GM23338 (cell line): ENCODE results near the gene TCF12. TPM values are rescaled to one million over a fixed set of nuclear protein-coding genes. Genes with fewer than 3 reads are reported as not detected.

Source experiments
- CREB1 ChIP-seq: fragments of 250-450 bp; sonication (Bioruptor Pico); IDR thresholded peaks from 2 replicates; pipeline ENCODE4 v1.5.0; 2020; ENCODE audit warnings: low read depth, mild to moderate bottlenecking, moderate library complexity
- JUNB ChIP-seq: IDR thresholded peaks from one replicate; pipeline ENCODE4 v1.6.1; 2016; ENCODE audit warnings: antibody characterized with exemption; ENCODE audit not compliant: unreplicated experiment
- NANOG ChIP-seq: IDR thresholded peaks from 2 replicates; pipeline ENCODE4 v1.6.1; 2016; ENCODE audit warnings: antibody characterized with exemption, borderline replicate concordance
- polyA plus RNA-seq: library from polyadenylated mRNA; unstranded; fragments of >200 nt; fragmentation: Nextera tagmentation; extraction: Ambion mirVana; gene quantifications from 2 replicates; pipeline ENCODE4 v1.2.1, GENCODE V29; 2016
- small RNA-seq: library from RNA; depleted of rRNA; stranded (forward); fragments of <200 nt; gene quantifications from one replicate; pipeline ENCODE3, GENCODE V24; 2014; ENCODE audit warnings: low replicate concordance
- total RNA-seq: library from RNA; depleted of rRNA; stranded (reverse); fragments of >200 nt; shearing (Covaris generic); gene quantifications from 2 replicates; pipeline ENCODE4 v1.2.3, GENCODE V29; 2014; rRNA removed
- TF ChIP-seq, protein P1 (sequence below): fragments of 250-450 bp; sonication (Bioruptor Pico); IDR thresholded peaks from 2 replicates; pipeline ENCODE4 v1.5.0; 2020; ENCODE audit warnings: mild to moderate bottlenecking, moderate library complexity

Gene TCF12
- total and polyA plus RNA-seq, 2 experiments from 2014 or later: 27.6 to 104 TPM

DNA sequence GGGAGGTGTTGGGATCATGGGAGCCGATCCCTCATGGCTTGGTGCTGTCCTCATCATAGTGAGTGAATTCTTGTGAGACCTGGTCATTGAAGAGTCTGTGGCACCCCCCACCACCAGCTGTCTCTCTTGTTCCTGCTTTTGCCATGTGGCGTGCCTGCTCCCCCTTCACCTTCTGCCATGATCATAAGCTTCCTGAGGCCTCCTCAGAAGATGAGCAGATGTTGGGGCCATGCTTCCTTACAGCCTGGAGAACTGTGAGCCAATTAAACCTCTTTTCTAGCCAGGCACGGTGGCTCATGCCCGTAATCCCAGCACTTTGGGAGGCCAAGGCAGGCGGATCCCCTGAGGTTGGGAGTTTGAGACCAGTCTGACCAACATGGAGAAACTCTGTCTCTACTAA is 420.9 kb downstream of the TCF12 start (continued):
- TF ChIP-seq, protein P1, sequence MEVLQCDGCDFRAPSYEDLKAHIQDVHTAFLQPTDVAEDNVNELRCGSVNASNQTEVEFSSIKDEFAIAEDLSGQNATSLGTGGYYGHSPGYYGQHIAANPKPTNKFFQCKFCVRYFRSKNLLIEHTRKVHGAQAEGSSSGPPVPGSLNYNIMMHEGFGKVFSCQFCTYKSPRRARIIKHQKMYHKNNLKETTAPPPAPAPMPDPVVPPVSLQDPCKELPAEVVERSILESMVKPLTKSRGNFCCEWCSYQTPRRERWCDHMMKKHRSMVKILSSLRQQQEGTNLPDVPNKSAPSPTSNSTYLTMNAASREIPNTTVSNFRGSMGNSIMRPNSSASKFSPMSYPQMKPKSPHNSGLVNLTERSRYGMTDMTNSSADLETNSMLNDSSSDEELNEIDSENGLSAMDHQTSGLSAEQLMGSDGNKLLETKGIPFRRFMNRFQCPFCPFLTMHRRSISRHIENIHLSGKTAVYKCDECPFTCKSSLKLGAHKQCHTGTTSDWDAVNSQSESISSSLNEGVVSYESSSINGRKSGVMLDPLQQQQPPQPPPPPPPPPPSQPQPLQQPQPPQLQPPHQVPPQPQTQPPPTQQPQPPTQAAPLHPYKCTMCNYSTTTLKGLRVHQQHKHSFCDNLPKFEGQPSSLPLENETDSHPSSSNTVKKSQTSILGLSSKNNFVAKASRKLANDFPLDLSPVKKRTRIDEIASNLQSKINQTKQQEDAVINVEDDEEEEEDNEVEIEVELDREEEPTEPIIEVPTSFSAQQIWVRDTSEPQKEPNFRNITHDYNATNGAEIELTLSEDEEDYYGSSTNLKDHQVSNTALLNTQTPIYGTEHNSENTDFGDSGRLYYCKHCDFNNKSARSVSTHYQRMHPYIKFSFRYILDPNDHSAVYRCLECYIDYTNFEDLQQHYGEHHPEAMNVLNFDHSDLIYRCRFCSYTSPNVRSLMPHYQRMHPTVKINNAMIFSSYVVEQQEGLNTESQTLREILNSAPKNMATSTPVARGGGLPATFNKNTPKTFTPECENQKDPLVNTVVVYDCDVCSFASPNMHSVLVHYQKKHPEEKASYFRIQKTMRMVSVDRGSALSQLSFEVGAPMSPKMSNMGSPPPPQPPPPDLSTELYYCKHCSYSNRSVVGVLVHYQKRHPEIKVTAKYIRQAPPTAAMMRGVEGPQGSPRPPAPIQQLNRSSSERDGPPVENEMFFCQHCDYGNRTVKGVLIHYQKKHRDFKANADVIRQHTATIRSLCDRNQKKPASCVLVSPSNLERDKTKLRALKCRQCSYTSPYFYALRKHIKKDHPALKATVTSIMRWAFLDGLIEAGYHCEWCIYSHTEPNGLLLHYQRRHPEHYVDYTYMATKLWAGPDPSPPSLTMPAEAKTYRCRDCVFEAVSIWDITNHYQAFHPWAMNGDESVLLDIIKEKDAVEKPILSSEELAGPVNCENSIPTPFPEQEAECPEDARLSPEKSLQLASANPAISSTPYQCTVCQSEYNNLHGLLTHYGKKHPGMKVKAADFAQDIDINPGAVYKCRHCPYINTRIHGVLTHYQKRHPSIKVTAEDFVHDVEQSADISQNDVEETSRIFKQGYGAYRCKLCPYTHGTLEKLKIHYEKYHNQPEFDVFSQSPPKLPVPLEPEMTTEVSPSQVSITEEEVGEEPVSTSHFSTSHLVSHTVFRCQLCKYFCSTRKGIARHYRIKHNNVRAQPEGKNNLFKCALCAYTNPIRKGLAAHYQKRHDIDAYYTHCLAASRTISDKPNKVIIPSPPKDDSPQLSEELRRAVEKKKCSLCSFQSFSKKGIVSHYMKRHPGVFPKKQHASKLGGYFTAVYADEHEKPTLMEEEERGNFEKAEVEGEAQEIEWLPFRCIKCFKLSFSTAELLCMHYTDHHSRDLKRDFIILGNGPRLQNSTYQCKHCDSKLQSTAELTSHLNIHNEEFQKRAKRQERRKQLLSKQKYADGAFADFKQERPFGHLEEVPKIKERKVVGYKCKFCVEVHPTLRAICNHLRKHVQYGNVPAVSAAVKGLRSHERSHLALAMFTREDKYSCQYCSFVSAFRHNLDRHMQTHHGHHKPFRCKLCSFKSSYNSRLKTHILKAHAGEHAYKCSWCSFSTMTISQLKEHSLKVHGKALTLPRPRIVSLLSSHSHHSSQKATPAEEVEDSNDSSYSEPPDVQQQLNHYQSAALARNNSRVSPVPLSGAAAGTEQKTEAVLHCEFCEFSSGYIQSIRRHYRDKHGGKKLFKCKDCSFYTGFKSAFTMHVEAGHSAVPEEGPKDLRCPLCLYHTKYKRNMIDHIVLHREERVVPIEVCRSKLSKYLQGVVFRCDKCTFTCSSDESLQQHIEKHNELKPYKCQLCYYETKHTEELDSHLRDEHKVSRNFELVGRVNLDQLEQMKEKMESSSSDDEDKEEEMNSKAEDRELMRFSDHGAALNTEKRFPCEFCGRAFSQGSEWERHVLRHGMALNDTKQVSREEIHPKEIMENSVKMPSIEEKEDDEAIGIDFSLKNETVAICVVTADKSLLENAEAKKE: no peak
- TF ChIP-seq JUNB: no peak
- no peak for TF ChIP-seq NANOG
- no peak for TF ChIP-seq CREB1

Small RNA genes lying within 50 kb of the gene (small RNA-seq; reads per million reads assigned to genes)
- not detected for gene RF01210

Other genes with a start within 250 kb of the TCF12 start
- gene ZNF280D, start 185.1 kb upstream of the TCF12 start, total RNA-seq: 32.5 and 34.1 TPM in 2 replicates
- 23.3 and 27.5 TPM in 2 replicates for gene ZNF280D, start 185.1 kb upstream of the TCF12 start, polyA plus RNA-seq